DMS79 treated with DMSO at 0.1 percent for 48 hours (cell line): ENCODE measurements around the gene SH3BGRL3.

Source experiments
- DNase-seq: peaks from one replicate; lab custom pipeline; 2025; lab: John Stamatoyannopoulos, UW

Gene SH3BGRL3

GRCh38 chr1:26277719-26278118, 2.2 kb upstream of the SH3BGRL3 start:
- no peak for DNase-seq

- DNase-seq: no peak
Measured at GRCh38 chr1:26278303-26278702, 1.6 kb upstream of the SH3BGRL3 start.

GRCh38 chr1:26278724-26279455, 996 bp upstream of the SH3BGRL3 start:
- no peak for DNase-seq

GRCh38 chr1:26280333-26281042, 602 bp downstream of the SH3BGRL3 start:
- DNase-seq: no peak

- no peak for DNase-seq
Measured at GRCh38 chr1:26281091-26281958, 1.4 kb downstream of the SH3BGRL3 start.

GRCh38 chr1:26281971-26282370, 2.1 kb downstream of the SH3BGRL3 start:
- no peak for DNase-seq

GRCh38 chr1:26282401-26282918, 2.6 kb downstream of the SH3BGRL3 start:
- DNase-seq: no peak

GRCh38 chr1:26283279-26283853, 3.5 kb downstream of the SH3BGRL3 start:
- no peak for DNase-seq

- DNase-seq: no peak
Measured at GRCh38 chr1:26283871-26284596, 4.1 kb downstream of the SH3BGRL3 start.

- DNase-seq: no peak
Measured at GRCh38 chr1:26284597-26285347, 4.9 kb downstream of the SH3BGRL3 start.

- DNase-seq: no peak
Measured at GRCh38 chr1:26285366-26286063, 5.6 kb downstream of the SH3BGRL3 start.

- no peak for DNase-seq
Measured at GRCh38 chr1:26286064-26286416, 6.2 kb downstream of the SH3BGRL3 start.

GRCh38 chr1:26287033-26287711, 7.3 kb downstream of the SH3BGRL3 start:
- DNase-seq: no peak

- no peak for DNase-seq
Measured at GRCh38 chr1:26287811-26288210, 7.9 kb downstream of the SH3BGRL3 start.

- DNase-seq: no peak
Measured at GRCh38 chr1:26288311-26288941, 8.5 kb downstream of the SH3BGRL3 start.

GRCh38 chr1:26289158-26290059, 9.5 kb downstream of the SH3BGRL3 start:
- DNase-seq: peak; percentile 65

GRCh38 chr1:26290122-26290881, 10.4 kb downstream of the SH3BGRL3 start:
- no peak for DNase-seq
